Omental fat pad (tissue), 4 donors: Measurements from ENCODE around the gene COL8A1. TPM values are rescaled to one million over a fixed set of nuclear protein-coding genes. Genes with fewer than 3 reads are reported as not detected.

Experiments
- ATAC-seq: fragments of 150-250 bp; one replicate; pipeline ENCODE4 v1.9.1; 2016; ENCODE audit warnings: mild to moderate bottlenecking, moderate library complexity; ENCODE audit not compliant: low FRiP score
- DNase-seq: peaks from one replicate; pipeline ENCODE4 v3.0.0-alpha.2; 2019; ENCODE audit warnings: low spot score
- CTCF ChIP-seq, 3 donors: fragments of 450-650 bp; IDR thresholded peaks; one replicate each; pipeline ENCODE4 v1.5.1; 2016 to 2017; ENCODE audit warnings: antibody characterized with exemption in 3 of 3, mild to moderate bottlenecking in 3 of 3, moderate library complexity in 2 of 3
- total RNA-seq, 4 donors: library from RNA; depleted of rRNA; stranded (reverse); fragments of >200 nt; gene quantifications; one replicate each; pipeline ENCODE4 v1.1.0, GENCODE V29; 2016

The COL8A1 gene
- total RNA-seq, 4 donors from 2014 or later, result 16.7 to 303 (median 151) TPM

GRCh38 chr3:99818818-99819217, 180.4 kb downstream of the COL8A1 start:
- TF ChIP-seq CTCF (IDR thresholded peaks at IDR 0.05), result no peak
- ATAC-seq (no peak), DNase-seq (no peak)

GRCh38 chr3:99823723-99824711, 185.6 kb downstream of the COL8A1 start:
- no peak for TF ChIP-seq CTCF (IDR thresholded peaks at IDR 0.05)
- ATAC-seq (no peak), DNase-seq (no peak)

GRCh38 chr3:99825004-99825640, 186.7 kb downstream of the COL8A1 start:
- no peak for DNase-seq
- no peak for TF ChIP-seq CTCF (IDR thresholded peaks at IDR 0.05)
- no peak for ATAC-seq

- DNase-seq (no peak), ATAC-seq (no peak)
- no peak for TF ChIP-seq CTCF (IDR thresholded peaks at IDR 0.05)
Observed at GRCh38 chr3:99829844-99830243, 191.4 kb downstream of the COL8A1 start.

- DNase-seq (no peak), ATAC-seq (no peak)
- TF ChIP-seq CTCF (IDR thresholded peaks at IDR 0.05), result no peak
Observed at GRCh38 chr3:99833617-99834205, 195.3 kb downstream of the COL8A1 start.

- ATAC-seq (no peak), DNase-seq (no peak)
- TF ChIP-seq CTCF (IDR thresholded peaks at IDR 0.05), result no peak
Observed at GRCh38 chr3:99834211-99834957, 196.0 kb downstream of the COL8A1 start.
